ENCODE results near the gene INTU. TPM values are rescaled to one million over a fixed set of nuclear protein-coding genes. Genes with fewer than 3 reads are reported as not detected.

Gene INTU
- total RNA-seq, 2 experiments from 2014 or later = 0.16 to 0.37 TPM

DNA sequence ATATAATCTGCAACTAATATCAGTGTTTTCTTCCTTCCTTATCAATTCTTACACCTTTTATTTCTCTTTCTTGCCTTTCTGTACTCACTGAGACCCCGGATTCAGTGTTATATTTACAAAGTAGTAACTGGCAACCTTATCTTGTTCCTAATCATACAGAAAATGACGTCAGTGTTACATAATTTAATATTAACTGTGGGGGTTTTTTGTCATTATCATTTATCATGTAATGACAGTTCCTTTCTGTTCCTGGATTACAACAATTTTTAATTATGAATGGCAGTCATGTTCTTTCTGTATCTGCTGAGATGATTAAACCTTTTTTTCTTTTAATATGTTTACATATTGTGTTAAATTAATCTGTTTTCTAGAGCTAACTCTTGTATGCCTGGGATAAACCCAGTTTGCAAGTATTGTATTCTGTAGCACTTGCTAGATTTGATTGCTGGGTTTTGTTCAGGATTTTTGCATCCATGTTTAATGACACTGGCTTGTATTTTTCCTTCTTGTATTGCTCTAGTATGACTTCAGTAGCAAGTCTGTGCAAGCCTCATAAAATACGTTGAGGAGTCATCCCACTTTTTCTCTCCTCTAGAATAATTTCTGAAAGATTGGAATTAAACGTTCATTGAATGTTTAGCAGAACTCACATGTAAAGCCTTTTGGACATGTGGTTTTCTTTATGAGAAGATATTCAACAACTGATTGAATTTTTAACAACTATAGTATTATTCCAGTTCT lies 138.9 kb downstream of the INTU start:
- Mint-ChIP-seq H3K36me3 (ENCODE audit: low read depth) (no peaks in the 10 kb centered on the region), H3K27ac (no peak overlapping the region), H3K27me3 (ENCODE audit: low read depth) (peaks cover 26% of the 10 kb centered on the region), H3K9me3 (ENCODE audit: insufficient read depth) (no peaks in the 10 kb centered on the region), H3K4me1 (ENCODE audit: low read depth) (no peaks in the 10 kb centered on the region), H3K4me3 (no peak overlapping the region)
- ChIA-PET CTCF (no interaction called here), POLR2A (no interaction called here)
- DNase-seq (no peak), ATAC-seq (no peak)

DNA sequence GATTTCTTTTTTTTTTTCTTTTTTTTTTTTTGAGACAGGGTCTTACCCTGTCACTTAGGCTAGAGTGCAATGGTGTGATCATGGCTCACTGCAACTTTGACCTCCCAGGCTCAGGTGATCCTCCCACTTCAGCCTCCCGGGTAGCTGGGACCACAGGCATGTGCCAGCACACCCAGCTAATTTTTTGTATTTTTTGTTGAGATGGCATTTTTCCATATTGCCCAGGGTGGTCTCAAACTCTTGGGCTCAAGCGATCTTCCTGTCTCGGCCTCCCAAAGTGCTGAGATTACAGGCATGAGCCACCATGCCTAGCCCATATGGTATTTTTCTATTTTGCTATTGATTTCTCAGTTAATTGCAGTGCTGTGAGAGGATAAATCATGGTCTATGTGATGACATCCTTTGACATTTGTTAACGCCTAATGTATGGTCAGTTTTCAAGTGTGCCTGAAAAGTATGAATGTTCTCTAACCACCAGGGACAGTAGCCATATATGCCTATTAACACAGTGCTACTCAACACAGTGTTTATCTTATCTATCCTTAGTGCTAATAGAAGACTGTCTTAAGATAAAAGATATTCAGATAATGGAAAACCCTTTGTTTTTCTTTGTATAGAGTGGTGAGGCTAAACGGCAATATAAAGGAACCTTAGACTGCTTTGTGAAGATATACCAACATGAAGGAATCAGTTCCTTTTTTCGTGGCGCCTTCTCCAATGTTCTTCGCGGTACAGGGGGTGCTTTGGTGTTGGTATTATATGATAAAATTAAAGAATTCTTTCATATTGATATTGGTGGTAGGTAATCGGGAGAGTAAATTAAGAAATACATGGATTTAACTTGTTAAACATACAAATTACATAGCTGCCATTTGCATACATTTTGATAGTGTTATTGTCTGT lies 140.3 kb downstream of the INTU start:
- Mint-ChIP-seq H3K27me3 (ENCODE audit: low read depth) (peaks cover 31% of the 10 kb centered on the region), H3K36me3 (ENCODE audit: low read depth) (no peaks in the 10 kb centered on the region), H3K27ac (no peak overlapping the region), H3K4me1 (ENCODE audit: low read depth) (no peaks in the 10 kb centered on the region), H3K4me3 (no peak overlapping the region), H3K9me3 (ENCODE audit: insufficient read depth) (no peaks in the 10 kb centered on the region)
- no peak for ATAC-seq
- no peak for DNase-seq
- CTCF ChIA-PET = interaction anchor here (0.7 kb wide), 1 partner anchor 1169 kb away, joined by 3 read pairs; no protein-coding TSS in a partner anchor
- POLR2A ChIA-PET = no interaction called here

DNA sequence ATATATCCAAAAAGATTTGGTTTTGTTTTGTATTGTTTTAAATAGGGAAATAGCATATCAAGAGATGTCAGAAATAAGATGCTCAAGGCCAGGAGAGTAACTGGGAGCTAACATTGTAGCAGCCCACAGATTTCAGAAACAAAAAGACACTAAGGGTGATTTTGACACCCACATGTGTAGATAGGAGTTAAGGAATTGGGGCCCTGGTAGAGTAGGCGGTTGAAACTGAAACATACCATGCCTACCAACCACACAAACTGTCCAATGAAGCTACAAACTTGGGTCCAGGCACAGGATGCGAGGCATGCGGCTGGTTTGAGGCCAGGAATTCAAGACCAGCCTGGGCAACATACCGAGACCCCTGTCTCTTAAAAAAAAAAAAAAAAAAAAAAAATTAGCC lies 143.1 kb downstream of the INTU start:
- ATAC-seq (no peak), DNase-seq (no peak)
- POLR2A ChIA-PET = no interaction called here
- Mint-ChIP-seq H3K9me3 (ENCODE audit: insufficient read depth) (no peaks in the 10 kb centered on the region), H3K36me3 (ENCODE audit: low read depth) (peaks cover 2% of the 10 kb centered on the region), H3K4me3 (no peak overlapping the region), H3K4me1 (ENCODE audit: low read depth) (no peaks in the 10 kb centered on the region), H3K27ac (no peak overlapping the region), H3K27me3 (ENCODE audit: low read depth) (peaks cover 45% of the 10 kb centered on the region)
- CTCF ChIA-PET = no interaction called here

Other genes starting within 250 kb of the INTU start
- not detected for gene SLC25A31, start 97.4 kb downstream of the INTU start, total RNA-seq
- gene HSPA4L, start 149.4 kb downstream of the INTU start, total RNA-seq = under 1 TPM; 0.16 to 0.26 TPM
- 10 to 100 TPM; 62.1 to 65.9 TPM for gene PLK4, start 247.9 kb downstream of the INTU start, total RNA-seq